Caki2 (cell line): Measurements from ENCODE around the gene PLOD1. TPM values are rescaled to one million over a fixed set of nuclear protein-coding genes. Genes with fewer than 3 reads are reported as not detected.
A peak's percentile ranks its signal among the peaks of the same experiment; 100 is the strongest.
"Not testable (repeated sequence)": the region's sequence is repeated elsewhere in the genome, so short reads cannot be mapped to it uniquely, and the experiment has no call there.

Experiments used
- DNase-seq: peaks from one replicate; pipeline ENCODE4 v3.0.0-alpha.2; 2015; ENCODE audit warnings: low read depth
- in situ Hi-C: cut with HindIII; loops from 2 replicates; pipeline ENCODE4 v1.10.0; 2016; ENCODE audit warnings: low sequenced_read_pairs, low pct_unique_long_range_greater_than_20kb, mixed read lengths
- total RNA-seq: library from RNA; depleted of rRNA; stranded (reverse); fragments of >200 nt; shearing (Covaris generic); gene quantifications from 2 replicates; pipeline ENCODE4 v1.2.3, GENCODE V29; 2014; ENCODE audit warnings: low replicate concordance

PLOD1 gene
- total RNA-seq, 1 experiment from 2014 or later: 153 TPM

- in situ Hi-C loops: no loop called here
- peak; percentile 58 for DNase-seq
Measured at GRCh38 chr1:11929849-11930248, 4.7 kb upstream of the PLOD1 start.

DNA sequence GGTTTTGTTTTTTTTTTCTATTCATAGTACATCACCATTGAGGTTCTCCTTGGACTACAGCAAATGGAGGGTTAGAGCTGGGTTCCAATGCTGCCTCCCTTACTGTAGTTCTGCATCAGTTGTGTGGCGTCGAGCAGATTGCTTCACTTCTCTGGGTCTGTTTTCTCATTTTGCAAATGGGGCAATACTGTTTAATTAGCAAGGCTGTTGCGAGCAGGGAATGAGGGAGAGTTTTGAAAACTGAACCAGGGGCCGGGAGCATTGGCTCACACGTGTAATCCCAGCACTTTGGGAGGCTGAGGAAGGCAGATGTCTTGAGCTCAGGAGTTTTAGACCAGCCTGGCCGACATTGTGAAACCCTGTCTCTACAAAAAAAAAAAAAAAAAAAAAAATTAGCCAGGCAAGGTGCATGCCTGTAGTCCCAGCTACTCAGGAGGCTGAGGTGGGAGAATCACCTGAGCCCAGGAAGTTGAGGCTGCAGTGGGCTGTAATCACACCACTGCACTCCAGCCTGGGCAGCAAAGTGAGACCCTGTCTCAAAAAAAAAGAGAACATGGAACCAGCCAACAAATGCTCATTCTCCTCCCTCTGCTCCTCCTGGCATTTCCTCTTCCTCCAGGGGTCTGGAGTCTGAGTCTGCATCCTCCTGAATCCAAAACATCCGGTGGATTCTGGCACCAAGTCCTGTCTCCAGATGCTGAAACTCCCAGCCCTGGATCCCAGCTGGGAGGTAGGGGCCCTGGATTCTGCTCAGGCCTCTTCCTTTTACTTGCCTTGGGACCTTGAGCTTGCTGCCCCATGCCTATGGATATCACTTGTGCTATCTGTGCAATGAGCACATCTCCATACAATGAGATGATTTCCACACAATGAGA is 3.7 kb upstream of the PLOD1 start:
- in situ Hi-C loops: no loop called here
- DNase-seq: no peak

- DNase-seq: no peak
- in situ Hi-C loops: no loop called here
Measured at GRCh38 chr1:11931845-11932244, 2.7 kb upstream of the PLOD1 start.

GRCh38 chr1:11935057-11935412 is 518 bp downstream of the PLOD1 start:
- in situ Hi-C loops: no loop called here
- no peak for DNase-seq

- DNase-seq, in situ Hi-C loops: not testable (repeated sequence)
Measured at GRCh38 chr1:11935733-11936132, 1.2 kb downstream of the PLOD1 start.

DNA sequence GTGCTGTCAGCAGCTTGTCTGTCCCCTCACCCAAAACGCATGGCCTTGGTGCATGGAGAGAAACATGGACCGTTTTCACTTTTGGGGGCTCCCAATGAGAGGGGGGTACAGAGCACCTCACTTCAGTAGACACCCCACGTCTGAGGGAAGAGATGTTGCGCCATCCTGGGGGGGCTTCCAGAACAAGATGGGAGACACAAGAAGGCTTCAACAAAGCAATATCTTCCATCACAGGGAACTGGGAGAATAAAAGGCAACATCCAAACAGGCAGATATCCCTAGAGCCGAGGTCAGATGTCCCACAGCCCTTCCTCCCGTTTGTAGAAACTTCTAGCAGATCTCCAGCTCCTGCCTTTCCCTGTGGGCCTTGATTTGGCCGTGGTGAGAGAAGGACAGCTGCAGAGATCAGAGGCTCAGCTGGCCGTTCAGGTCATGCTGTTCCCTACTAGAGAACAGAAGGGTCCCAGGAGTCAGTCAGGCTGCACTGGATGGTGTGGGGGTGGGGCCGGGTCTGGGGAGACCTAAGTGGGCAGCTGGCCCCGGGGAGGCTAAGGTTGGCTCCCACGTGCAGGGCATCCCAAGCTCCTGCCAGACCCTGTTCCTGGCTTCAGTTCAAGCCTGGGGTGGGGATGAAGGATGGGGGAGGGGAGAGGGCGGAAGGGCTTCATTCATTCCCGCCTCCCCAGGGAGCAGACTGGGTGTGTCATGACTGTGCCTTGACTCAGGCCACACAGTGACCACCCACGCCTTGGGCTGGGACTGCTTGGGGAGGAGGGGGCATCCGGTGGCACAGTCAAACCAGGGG is 4.4 kb downstream of the PLOD1 start:
- in situ Hi-C loops: no loop called here
- no peak for DNase-seq

GRCh38 chr1:11939794-11940193 is 5.3 kb downstream of the PLOD1 start:
- in situ Hi-C loops, DNase-seq: not testable (repeated sequence)

GRCh38 chr1:11940260-11940921 is 5.9 kb downstream of the PLOD1 start:
- no peak for DNase-seq
- in situ Hi-C loops: no loop called here

DNA sequence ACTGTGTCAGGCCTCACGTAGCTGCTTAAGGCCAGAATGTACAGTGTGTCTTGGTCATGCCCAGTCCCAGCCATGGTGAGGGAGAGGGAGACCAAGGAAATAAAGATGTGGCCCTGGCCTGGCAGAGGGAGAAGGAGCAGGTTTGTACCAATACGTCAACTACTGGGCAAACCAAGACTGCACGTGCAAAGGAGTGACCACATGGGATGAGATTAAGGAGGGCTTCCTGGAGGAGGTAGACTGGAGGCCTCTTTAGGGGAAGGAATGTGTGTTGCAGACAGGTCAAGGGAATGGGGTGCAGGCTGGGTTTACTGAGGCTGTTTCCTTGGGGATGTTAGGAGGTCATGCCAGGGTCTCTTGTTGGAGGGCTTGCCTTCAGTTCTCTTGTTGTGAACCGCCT is 7.8 kb downstream of the PLOD1 start:
- DNase-seq: no peak
- in situ Hi-C loops: no loop called here

DNA sequence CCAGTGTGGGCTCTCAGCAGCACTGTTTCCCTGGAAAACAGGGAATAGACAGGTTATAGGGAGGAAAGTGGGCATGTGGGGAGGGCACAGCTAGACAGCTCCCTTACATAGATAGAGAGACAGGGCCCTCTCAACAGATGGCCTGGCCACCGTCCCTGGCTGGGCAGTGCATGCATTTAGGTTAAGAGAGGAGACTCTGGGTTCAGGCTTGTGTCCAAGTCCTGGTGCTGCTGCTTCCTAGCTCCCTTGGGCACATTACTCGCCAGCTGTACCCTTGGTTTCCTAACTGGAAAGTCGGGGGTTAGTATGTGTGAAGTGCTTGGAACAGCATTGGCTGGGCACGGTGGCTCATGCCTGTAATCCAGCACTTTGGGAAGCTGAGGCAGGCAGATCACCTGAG is 9.1 kb downstream of the PLOD1 start:
- in situ Hi-C loops: no loop called here
- no peak for DNase-seq

DNA sequence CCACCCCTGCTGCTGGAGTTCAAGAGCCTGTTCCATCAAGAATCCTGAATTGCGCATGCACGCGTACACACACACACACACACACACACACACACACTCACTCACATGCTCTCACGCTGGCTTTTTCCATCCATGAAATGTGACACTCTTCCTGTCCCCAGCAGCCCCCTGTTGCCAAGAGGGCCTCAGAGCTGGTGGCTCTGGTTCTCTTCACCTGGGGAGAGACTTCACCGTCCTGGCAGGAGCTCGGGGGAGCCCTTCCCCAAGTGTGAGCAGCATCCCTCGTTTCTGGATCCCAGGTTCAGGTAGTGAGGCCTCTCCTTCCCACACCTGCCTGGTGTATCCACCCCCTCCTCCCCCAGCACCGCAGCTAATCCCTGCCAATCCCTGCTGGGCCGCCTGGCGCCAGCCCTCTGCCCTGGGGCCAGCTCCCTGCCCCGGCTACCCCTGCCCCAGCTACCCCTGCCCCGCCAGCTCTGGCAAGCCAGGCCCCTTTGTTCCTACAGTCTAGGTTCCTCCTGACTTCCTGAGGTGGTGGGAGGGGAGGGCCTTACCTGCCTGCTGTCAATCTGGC is 9.9 kb downstream of the PLOD1 start:
- in situ Hi-C loops: no loop called here
- DNase-seq: no peak

- in situ Hi-C loops: no loop called here
- no peak for DNase-seq
Measured at GRCh38 chr1:11946647-11947046, 12.1 kb downstream of the PLOD1 start.

- peak; percentile 14 for DNase-seq
- in situ Hi-C loops: no loop called here
Measured at GRCh38 chr1:11948822-11949458, 14.4 kb downstream of the PLOD1 start.

- in situ Hi-C loops: no loop called here
- no peak for DNase-seq
Measured at GRCh38 chr1:11951901-11952300, 17.4 kb downstream of the PLOD1 start.

GRCh38 chr1:11952455-11953109 is 18.1 kb downstream of the PLOD1 start:
- in situ Hi-C loops: no loop called here
- no peak for DNase-seq

DNA sequence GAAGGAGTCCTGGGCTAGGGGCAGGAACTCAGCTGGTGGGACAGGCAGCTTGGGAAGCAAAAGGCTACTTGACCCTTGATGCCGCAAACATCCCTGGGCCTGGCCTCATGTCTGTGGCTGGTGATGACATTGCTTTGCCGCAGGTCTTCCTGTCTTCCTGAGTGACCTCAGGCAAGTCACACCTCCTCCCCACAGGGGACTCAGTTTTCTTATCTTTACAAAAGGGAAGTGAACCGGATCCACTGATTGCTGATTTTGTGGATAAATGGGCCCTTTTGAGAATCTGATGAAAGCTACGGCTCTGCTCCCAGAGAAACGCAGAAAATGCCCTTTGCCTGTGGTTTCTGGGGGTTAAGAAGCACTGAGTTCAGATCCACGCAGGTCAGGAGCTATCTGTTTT is 20.7 kb downstream of the PLOD1 start:
- in situ Hi-C loops: no loop called here
- no peak for DNase-seq

- DNase-seq: no peak
- in situ Hi-C loops: no loop called here
Measured at GRCh38 chr1:11957398-11957797, 22.9 kb downstream of the PLOD1 start.

- no peak for DNase-seq
- in situ Hi-C loops: no loop called here
Measured at GRCh38 chr1:11957897-11958296, 23.4 kb downstream of the PLOD1 start.
